GM19324 (cell line): ENCODE measurements around the gene GABBR2.

Experiments used
- ATAC-seq: cut with Tn5 transposase; IDR thresholded peaks from one replicate; pipeline ENCODE4 v1.9.1; 2021; ENCODE audit warnings: mild to moderate bottlenecking, moderate library complexity; ENCODE audit not compliant: unreplicated experiment, low FRiP score

Gene GABBR2

GRCh38 chr9:98419260-98419603, 289.5 kb downstream of the GABBR2 start:
- no peak for ATAC-seq

GRCh38 chr9:98418578-98419259, 290.0 kb downstream of the GABBR2 start:
- no peak for ATAC-seq

DNA sequence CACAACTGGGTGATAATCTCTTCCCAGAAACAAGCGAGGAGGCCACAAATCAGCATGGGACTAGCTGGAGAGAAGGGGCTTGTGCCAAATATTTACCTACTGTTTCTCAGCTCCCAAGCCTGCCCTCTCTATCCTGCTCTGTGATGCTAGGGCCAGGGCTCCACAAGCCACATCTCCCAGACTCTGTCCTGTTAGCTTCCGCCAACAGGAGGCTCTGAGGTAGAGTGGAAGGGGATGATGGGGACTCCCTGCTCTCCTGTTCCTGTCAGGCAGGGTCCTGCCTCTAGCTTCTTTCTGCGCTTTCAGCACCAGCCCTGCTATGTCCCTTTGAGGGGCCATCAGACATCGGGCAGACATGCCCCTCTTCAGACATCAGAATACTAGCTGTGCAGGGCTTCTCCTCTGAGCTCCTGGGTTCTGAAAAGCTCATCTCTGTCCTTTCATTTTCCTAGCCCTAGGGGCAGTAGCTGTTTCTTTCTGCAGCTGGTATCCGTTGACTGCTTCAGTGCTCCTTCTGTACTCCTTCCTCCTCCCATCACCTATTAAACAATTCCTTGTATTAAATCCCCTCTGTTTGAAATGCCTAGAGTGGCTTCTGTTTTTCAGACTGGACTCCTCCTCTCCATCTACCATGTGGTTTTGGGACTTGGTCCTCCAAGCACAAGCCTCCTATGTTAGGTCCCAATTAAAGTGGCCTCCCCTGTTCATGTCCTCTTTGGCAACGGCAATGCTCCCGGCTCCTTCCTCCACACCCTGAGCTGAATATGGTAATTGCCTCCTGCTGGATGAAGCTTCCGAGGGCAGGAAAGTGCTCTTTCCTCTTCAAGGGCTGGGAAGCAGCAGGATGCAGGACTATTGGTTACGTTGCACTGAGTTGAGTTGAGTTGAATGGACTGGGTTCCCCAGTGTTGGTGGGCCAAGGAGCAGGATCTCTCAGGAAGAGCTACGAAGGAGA, 292.2 kb downstream of the GABBR2 start:
- no peak for ATAC-seq

DNA sequence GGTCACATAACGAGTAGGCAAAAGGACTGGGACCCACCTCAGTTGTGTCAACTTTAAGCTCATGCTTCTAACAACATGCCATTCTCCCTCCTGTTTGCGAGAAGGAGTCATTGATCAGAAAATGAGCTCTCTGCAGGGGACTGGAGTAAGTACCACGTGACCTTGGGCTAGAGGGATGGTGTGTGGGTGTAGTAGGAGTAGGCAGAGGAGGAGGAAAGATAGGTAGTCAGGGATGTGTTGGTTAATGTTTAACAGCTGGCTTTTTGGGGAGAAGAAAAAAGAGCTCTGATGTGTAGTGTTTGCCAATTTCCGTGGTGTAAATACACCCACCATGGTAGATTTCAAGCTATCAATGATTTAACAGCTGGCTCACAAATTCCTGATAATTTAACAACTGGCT, 293.0 kb downstream of the GABBR2 start:
- ATAC-seq = no peak

DNA sequence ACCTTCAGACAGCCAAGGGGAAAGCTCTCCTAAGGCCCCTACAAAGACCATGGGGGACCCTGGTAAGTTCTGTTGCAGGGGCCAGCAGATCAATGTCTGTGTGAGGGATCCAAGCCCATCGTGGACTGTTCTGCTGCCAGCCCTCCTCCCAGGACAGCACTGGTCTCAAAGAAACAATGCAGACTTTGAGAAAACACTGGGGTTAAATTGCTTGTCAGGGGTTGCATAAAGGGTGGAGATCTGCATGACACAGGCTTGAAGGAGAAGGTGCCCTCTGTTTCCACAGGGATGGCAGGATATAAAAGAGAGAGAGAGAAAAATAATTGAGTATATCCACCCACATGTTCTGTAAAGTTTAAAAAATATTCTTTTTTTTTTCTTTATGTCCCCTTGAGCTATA, 295.7 kb downstream of the GABBR2 start:
- no peak for ATAC-seq

GRCh38 chr9:98412101-98412842, 296.5 kb downstream of the GABBR2 start:
- no peak for ATAC-seq

GRCh38 chr9:98410185-98410697, 298.5 kb downstream of the GABBR2 start:
- no peak for ATAC-seq

DNA sequence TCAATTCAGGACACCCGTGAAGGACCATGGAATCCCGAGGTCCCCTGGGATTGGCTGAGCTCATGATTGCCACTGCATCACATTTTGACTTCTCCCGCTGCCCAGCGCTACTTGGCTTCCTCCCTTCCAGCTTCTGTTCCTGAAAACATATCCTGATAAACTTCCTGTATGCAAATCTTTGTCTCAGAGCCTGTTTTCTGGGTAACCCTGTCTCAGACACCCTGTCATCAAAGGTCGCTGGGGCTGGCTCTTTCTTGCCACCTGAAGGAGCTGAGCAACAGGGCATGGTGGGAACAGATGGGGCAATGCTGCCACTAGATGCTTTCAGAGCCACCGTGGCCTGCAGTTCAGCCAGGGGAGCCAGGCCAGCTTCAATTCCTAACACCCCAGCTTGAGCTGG, 299.0 kb downstream of the GABBR2 start:
- ATAC-seq = no peak

DNA sequence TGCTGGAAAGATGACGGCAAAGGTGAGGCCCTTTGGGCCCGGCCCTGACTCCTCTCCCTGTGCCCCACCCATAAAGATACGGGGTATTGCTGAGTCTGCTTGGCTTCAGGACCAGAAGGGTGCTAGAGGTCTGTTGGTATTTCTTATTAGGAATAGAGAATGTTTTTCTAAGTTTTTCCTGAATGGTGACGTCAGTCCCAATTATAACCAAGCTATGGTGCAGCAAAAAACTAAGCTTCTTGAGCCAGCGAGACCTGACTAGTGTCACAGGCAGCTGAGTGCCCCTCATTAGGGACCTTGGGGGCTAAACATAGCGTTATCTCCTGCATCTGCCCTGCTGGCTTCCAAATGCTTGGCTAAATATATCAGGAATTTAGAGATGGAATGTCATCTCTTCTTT, 302.3 kb downstream of the GABBR2 start:
- no peak for ATAC-seq

DNA sequence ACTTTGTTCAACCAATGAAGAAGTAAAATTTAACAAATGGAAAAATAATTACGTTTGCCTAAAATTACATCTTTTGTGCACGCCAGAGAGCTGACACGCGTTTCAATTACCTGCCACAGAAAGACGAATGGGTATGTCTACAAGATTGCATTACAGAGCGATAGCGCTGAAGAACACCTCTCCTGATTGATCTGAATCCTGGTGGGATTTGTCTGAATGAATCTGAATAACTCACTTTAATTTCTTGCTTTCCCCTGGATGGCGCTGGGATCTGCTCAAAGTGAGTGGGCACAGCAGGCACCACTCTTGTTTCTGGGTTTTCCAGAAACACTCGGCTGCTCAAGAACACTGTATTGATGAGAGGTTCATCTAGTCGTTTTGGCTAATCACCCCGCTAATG, 304.5 kb downstream of the GABBR2 start:
- ATAC-seq = no peak

- no peak for ATAC-seq
Measured at GRCh38 chr9:98403715-98404114, 305.0 kb downstream of the GABBR2 start.

GRCh38 chr9:98402019-98402840, 306.5 kb downstream of the GABBR2 start:
- ATAC-seq = no peak

GRCh38 chr9:98401140-98402018, 307.4 kb downstream of the GABBR2 start:
- ATAC-seq = no peak

DNA sequence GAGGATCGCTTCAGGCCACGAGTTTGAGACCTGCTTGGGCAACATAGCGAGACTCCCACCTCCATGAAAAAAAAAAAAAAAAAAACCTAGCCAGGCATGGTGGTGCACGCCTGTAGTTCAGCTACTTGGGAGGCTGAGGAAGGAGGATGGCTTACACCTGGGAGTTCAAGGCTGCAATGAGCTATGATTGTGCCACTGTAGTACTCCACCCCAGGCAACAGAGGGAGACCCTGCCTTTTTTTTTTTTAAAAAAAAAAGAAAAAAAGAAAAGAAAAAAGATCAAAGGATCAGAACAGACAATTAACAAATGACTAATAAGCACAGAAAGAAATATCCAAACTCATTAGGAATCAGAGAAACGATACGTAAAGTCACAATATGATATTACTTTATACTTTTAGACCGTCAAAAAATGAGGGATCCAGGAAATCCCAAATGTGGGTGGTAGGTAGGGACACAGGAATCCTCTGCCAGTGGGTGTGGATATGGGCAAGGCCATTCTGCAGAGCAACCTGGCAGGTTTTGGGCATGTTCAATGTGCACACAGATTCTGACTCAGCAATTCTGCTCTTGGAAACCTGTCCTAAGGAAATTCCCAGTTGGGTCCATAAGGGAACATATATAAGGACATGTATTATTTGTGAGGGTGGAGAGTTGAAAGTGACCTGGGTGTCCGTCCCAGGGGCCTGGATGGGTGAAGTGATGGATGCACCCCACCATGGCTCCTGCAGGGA, 308.6 kb downstream of the GABBR2 start:
- ATAC-seq = no peak

DNA sequence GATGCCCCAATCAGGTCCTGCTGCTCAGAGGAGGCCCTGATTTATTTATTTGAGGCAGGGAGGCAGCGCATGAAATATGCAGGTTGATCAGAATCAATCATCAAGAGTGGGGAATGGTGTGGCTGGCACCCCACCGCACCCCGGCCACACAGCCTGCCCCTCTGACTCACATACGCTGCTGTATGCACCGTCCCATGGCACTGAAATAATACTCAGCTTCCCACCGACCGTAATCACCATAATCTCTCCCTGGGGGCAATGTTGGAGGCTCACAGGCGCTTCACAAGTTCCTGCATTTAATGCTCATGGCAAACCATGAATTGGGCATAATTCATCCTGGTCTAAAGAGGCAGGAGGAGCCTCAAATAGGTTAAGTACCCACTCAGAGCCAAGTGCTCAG, 312.1 kb downstream of the GABBR2 start:
- no peak for ATAC-seq

DNA sequence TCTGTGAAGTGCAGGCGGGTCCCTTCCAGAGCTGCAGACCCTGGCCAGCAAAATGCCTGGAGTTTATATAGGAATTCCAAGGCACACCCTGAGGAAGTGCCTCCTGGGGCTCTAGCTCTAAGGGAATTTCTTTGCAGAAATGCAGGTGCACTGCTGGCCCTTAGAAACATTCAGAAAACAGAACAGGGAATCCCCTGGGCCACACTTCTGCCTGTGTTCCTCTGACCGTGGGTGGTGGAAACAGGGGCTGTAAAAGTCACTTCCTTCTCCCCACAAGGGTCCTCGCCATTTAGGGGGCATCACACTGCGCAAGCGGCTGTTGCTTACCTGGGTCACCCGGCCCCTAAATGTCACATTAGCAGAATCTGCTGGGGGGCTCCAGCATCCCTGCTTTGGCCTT, 312.5 kb downstream of the GABBR2 start:
- no peak for ATAC-seq

GRCh38 chr9:98391867-98392266, 316.9 kb downstream of the GABBR2 start:
- no peak for ATAC-seq

GRCh38 chr9:98391406-98391805, 317.3 kb downstream of the GABBR2 start:
- no peak for ATAC-seq

DNA sequence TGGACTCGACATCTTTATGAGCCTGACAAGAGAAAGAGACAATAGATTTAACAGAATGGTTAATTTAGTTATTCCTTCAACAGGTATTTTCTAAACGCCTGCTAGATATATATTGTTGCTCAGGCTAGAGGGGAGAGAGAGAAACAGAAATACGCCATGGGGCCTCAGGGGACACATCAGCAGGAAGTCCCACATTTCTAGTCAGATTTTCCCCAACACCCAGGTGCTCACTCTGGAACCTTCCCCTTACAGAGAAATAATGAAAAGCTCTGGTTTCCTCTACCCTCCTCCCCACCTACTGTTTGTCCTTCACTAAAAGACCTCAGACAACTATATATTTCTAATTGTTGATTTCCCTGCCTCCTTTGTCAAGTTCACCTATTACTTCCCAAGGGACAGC, 323.0 kb downstream of the GABBR2 start:
- no peak for ATAC-seq
